Body of pancreas (tissue), 4 donors: ENCODE data around the gene TMEM164.

Experiments
- POLR2A ChIP-seq, 3 donors: fragments of 450-650 bp; IDR thresholded peaks; one replicate each; pipeline ENCODE4 v1.6.1; 2016; ENCODE audit warnings: antibody characterized with exemption in 3 of 3, mild to moderate bottlenecking in 2 of 3
- TF ChIP-seq, protein P1 (sequence below), 7 experiments: fragments of 450-650 bp in 4 of 7; fragments of 200-600 bp in 3 of 7; sonication (generic) in 3 of 7; IDR thresholded peaks; one replicate each; pipeline ENCODE4 v1.5.1; 2016 to 2019; ENCODE audit warnings: antibody characterized with exemption in 7 of 7

DNA sequence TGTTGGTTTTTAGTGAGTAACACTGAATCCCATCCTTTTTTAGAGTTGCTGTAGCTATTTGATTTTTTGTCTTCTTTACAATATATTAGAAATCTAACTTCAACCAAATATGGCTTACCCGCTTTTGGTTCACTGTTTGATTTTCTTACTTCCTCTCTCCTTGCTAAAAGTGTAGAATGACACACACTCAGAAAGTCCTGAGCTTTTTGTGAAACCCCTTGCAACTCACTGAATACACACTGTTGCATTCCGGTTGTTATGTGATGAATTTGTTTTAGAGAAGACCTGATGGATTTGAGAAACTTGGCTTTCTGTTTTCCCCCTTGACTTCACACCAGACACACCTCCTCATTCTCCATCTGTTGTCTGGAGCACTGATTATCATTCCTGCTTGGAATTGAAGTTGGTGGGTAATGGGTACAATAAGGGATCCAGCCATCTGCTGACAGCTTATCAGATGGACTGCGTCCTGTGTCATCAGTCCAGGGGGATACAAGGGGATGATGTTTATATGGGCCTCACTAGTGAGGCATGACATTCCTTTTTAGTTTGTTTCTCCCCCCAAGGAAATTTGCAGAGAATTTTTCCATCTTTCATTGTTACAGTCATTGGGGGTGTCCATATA, 5.2 kb downstream of the TMEM164 start:
- TF ChIP-seq, protein P1, sequence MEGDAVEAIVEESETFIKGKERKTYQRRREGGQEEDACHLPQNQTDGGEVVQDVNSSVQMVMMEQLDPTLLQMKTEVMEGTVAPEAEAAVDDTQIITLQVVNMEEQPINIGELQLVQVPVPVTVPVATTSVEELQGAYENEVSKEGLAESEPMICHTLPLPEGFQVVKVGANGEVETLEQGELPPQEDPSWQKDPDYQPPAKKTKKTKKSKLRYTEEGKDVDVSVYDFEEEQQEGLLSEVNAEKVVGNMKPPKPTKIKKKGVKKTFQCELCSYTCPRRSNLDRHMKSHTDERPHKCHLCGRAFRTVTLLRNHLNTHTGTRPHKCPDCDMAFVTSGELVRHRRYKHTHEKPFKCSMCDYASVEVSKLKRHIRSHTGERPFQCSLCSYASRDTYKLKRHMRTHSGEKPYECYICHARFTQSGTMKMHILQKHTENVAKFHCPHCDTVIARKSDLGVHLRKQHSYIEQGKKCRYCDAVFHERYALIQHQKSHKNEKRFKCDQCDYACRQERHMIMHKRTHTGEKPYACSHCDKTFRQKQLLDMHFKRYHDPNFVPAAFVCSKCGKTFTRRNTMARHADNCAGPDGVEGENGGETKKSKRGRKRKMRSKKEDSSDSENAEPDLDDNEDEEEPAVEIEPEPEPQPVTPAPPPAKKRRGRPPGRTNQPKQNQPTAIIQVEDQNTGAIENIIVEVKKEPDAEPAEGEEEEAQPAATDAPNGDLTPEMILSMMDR (IDR thresholded peaks at IDR 0.05) = no peak
- no peak for TF ChIP-seq POLR2A (IDR thresholded peaks at IDR 0.05)
